Pancreas (tissue), 10 donors: ENCODE results near the gene TNFRSF12A. TPM values are rescaled to one million over a fixed set of nuclear protein-coding genes. Genes with fewer than 3 reads are reported as not detected.

Experiments used
- ATAC-seq, 4 donors: fragments of 200-7000 bp; cut with Tn5 transposase; one replicate each; pipeline versions ENCODE4 v1.8.0 to v1.9.1; 2020; ENCODE audit warnings: mild to moderate bottlenecking in 4 of 4, moderate library complexity in 4 of 4
- DNase-seq, 6 donors: peaks; one replicate each; pipeline ENCODE4 v3.0.0-alpha.2; 2020
- FAIRE-seq: peaks from 2 replicates; lab custom pipeline; 2012; peaks lifted over from hg19 to GRCh38; lab: Jason Lieb, UNC
- H3K27ac ChIP-seq, 4 donors: fragments of 200-600 bp; sonication (generic); 1 replicate in 3 of 4; 2 replicates in 1 of 4; pipeline versions ENCODE4 v1.5.0 to v1.8.0; 2020
- H3K27me3 ChIP-seq, 4 donors: fragments of 200-600 bp; one replicate each; pipeline ENCODE4 v1.8.0; 2021
- H3K36me3 ChIP-seq, 3 donors: fragments of 200-600 bp; sonication (generic) in 1 of 3; one replicate each; pipeline versions ENCODE4 v1.5.0 to v1.8.0; 2020 to 2021
- H3K4me1 ChIP-seq, 3 donors: fragments of 200-600 bp; one replicate each; pipeline ENCODE4 v1.8.0; 2021
- H3K4me3 ChIP-seq, 4 donors: fragments of 200-600 bp; sonication (generic) in 2 of 4; one replicate each; pipeline versions ENCODE4 v1.5.0 to v1.8.0; 2020 to 2021
- H3K9me3 ChIP-seq, 4 donors: fragments of 200-600 bp; one replicate each; pipeline ENCODE4 v1.8.0; 2021
- CTCF ChIP-seq, 4 donors: fragments of 200-600 bp; sonication (generic) in 3 of 4; IDR thresholded peaks; one replicate each; pipeline versions ENCODE4 v1.5.0 to v1.8.0; 2021; ENCODE audit warnings: antibody characterized with exemption in 4 of 4
- WGBS, 2 donors: extraction: QIAGEN DNeasy Blood & Tissue Kit; methylation state at CpG; one replicate each; pipeline ENCODE4 v1.1.7; 2013; 5-methylcytosine and 5-hydroxymethylcytosine counted together
- intact Hi-C, 3 donors: fragments of 100-400 bp; cut with DNase I; formaldehyde crosslinking; loops; one replicate each; pipeline versions ENCODE4 v1.11.1 to v1.14.2; 2022
- polyA plus RNA-seq, 2 donors: library from polyadenylated mRNA; stranded (reverse); fragments of 200-250 nt; gene quantifications; one replicate each; pipeline ENCODE4 v1.2.3, GENCODE V29; 2013
- total RNA-seq, 6 donors: library from RNA; stranded (reverse); fragmentation: NEBNext Ultra II Directional in 4 of 6; extraction: Animal tissue kit (Norgen Biotek cat#: 25700) in 4 of 6; gene quantifications; one replicate each; pipeline versions ENCODE4 v1.2.1 to v1.2.4, GENCODE V29; 2021 to 2023
- donor health status: healthy with polysubstance abuse.
- donor health status: DM: no; HTN: no; CAD: no; lungs with moderate emphysema.
- donor health status: DM: no; HTN: no; CAD: no.
- donor health status: control.
- donor health status: control.
- donor health status: Bipolar disorder and iron deficiency.
- donor health status: DM: yes; HTN: yes; CAD: no.
- donor health status: DM: no; HTN: no; CAD: no.
- donor health status: DM: no; HTN: no; CAD: no.
- donor health status: DM: yes; HTN: yes; CAD: no.

The TNFRSF12A gene
- total and polyA plus RNA-seq, 8 donors = 26.8 to 185 (median 77.4) TPM

- TF ChIP-seq CTCF (IDR thresholded peaks at IDR 0.05) = no peak
- Histone ChIP-seq H3K36me3 (no peaks in the 10 kb centered on the region), H3K27ac (no peak overlapping the region), H3K9me3 (no peaks in the 10 kb centered on the region), H3K4me3 (peak overlapping the region in 2 of 4 donors; percentile 80 to 96), H3K4me1 (peaks cover 0 to 8% (median 6%) of the 10 kb centered on the region in 3 donors), H3K27me3 (no peaks in the 10 kb centered on the region)
- DNase-seq = peak in 1 of 6 donors; percentile 21
- WGBS, 2 donors = 89 to 93% methylated on average over 22 of the region's 22 CpGs
- ATAC-seq = no peak
- intact Hi-C loops = no loop called here
- FAIRE-seq = no peak
Observed at GRCh38 chr16:3057181-3058138, 37.3 kb downstream of the TNFRSF12A start.

DNA sequence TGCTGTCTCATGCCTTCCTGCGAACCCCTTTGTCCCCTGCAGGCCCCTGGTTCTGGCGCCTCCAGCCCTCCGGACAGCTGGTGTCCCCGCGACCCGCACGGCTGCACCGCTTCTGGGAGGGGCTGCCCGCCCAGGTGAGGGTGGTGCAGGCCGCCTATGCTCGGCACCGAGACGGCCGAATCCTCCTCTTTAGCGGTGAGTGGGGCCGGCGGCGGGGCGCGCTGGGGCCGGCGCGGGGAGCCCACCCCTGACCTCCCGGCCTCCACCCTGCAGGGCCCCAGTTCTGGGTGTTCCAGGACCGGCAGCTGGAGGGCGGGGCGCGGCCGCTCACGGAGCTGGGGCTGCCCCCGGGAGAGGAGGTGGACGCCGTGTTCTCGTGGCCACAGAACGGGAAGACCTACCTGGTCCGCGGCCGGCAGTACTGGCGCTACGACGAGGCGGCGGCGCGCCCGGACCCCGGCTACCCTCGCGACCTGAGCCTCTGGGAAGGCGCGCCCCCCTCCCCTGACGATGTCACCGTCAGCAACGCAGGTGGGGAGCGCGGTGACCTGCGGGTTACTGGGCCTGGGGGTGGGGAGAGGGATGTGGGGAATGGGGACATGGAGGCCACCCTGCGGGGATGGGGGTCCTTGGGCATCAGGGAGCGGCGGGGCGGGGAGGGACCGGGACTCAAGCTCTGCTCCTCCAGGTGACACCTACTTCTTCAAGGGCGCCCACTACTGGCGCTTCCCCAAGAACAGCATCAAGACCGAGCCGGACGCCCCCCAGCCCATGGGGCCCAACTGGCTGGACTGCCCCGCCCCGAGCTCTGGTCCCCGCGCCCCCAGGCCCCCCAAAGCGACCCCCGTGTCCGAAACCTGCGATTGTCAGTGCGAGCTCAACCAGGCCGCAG lies 38.2 kb downstream of the TNFRSF12A start:
- TF ChIP-seq CTCF (IDR thresholded peaks at IDR 0.05) = no peak
- ATAC-seq (peak; percentile 46 to 66 (median 58)), DNase-seq (peak in 5 of 6 donors; percentile 58 to 88 (median 74)), FAIRE-seq (no peak)
- intact Hi-C loops = no loop called here
- Histone ChIP-seq H3K4me1 (peaks cover 0 to 8% (median 6%) of the 10 kb centered on the region in 3 donors), H3K27me3 (no peaks in the 10 kb centered on the region), H3K27ac (peak overlapping the region in 2 of 4 donors; percentile 90 to 92), H3K4me3 (peak overlapping the region; percentile 80 to 96 (median 86)), H3K36me3 (no peaks in the 10 kb centered on the region), H3K9me3 (no peaks in the 10 kb centered on the region)
- 6% methylated on average over 65 to 77 of the region's 77 CpGs for WGBS, 2 donors

DNA sequence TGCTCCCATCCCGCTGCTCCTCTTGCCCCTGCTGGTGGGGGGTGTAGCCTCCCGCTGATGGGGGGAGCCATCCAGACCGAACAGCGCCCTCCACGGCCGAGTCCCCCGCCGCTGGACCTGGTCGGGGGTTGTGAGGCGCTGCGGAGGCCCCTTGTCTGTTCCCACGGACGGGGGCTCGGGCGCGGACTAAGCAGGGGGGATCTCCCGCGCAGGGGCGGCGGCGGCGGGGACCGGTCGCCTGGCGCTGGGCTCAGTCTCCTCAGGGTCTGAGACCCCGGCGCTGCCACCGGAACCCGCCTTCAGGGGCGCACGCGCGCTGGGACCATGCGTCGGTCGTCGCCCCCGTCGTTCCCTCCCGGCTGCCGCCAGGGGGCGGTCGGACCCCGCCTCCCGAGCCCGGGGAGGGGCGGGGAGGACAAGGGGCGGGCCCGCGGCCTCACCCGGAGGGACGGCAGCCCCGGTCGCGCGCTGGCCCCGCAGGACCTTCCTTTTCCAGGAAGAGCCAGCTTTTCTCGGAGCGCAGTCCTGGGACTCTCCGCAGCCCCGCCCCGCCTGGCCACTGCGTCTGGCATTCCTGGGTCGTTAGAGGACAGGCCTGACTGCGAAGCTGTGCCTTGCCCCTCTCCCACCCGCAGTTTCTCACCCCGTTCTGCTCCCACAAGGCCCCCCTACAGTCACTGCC lies 39.0 kb downstream of the TNFRSF12A start:
- H3K27ac ChIP-seq = peak overlapping the region; percentile 69 to 92 (median 80)

More for the DNA sequence above, 39.0 kb downstream of the TNFRSF12A start:
- Histone ChIP-seq H3K27me3 (no peaks in the 10 kb centered on the region), H3K36me3 (no peaks in the 10 kb centered on the region), H3K4me1 (peaks cover 0 to 8% (median 6%) of the 10 kb centered on the region in 3 donors), H3K4me3 (peak overlapping the region; percentile 80 to 96 (median 86)), H3K9me3 (no peaks in the 10 kb centered on the region)
- TF ChIP-seq CTCF (IDR thresholded peaks at IDR 0.05) = peak; percentile 93 to 98 (median 96)
- WGBS, 2 donors = 0 to 2% methylated on average over 39 to 67 of the region's 67 CpGs
- ATAC-seq (peak; percentile 94 to 95 (median 94)), FAIRE-seq (no peak), DNase-seq (peak; percentile 94 to 98 (median 95))
- intact Hi-C loops = no loop called here
